HepG2 (cell line): ENCODE data around the gene LMNA. TPM values are rescaled to one million over a fixed set of nuclear protein-coding genes. Genes with fewer than 3 reads are reported as not detected.
A peak's percentile ranks its signal among the peaks of the same experiment; 100 is the strongest.

ENCODE experiments used
- ESRRA ChIP-seq: sonication (generic); formaldehyde crosslinking; IDR thresholded peaks from 2 replicates; pipeline ENCODE4 v1.5.1; 2020; ENCODE audit warnings: mild to moderate bottlenecking, low read depth, missing genetic modification reagents
- FOXA3 ChIP-seq: IDR thresholded peaks from 2 replicates; pipeline ENCODE4 v1.6.1; 2016; ENCODE audit warnings: missing genetic modification reagents, missing compliant biosample characterization
- HMG20B ChIP-seq: conservative IDR thresholded peaks from 2 replicates; pipeline ENCODE4 v1.6.1; 2016; ENCODE audit warnings: missing genetic modification reagents, missing compliant biosample characterization
- NFYB ChIP-seq: sonication (generic); formaldehyde crosslinking; IDR thresholded peaks from 2 replicates; pipeline ENCODE4 v1.4.0; 2020; ENCODE audit warnings: missing genetic modification reagents
- SRF ChIP-seq: IDR thresholded peaks from 2 replicates; pipeline ENCODE4 v1.6.1; 2011; ENCODE audit warnings: mild to moderate bottlenecking, low read depth, low read length, moderate library complexity
- TRIM24 ChIP-seq: sonication (generic); formaldehyde crosslinking; IDR thresholded peaks from 2 replicates; pipeline ENCODE4 v1.8.0; 2022; ENCODE audit warnings: mild to moderate bottlenecking, missing genetic modification reagents
- ZBTB21 ChIP-seq: sonication (generic); formaldehyde crosslinking; IDR thresholded peaks from 2 replicates; pipeline ENCODE4 v1.4.0; 2020; ENCODE audit warnings: missing genetic modification reagents
- ZFP37 ChIP-seq: sonication (generic); formaldehyde crosslinking; IDR thresholded peaks from 2 replicates; pipeline ENCODE4 v1.4.0; 2020; ENCODE audit warnings: missing genetic modification reagents, borderline replicate concordance
- ZMAT3 ChIP-seq: sonication (generic); formaldehyde crosslinking; conservative IDR thresholded peaks from 2 replicates; pipeline ENCODE4 v1.7.0; 2021; ENCODE audit warnings: missing genetic modification reagents
- ZMYM2 ChIP-seq: sonication (generic); formaldehyde crosslinking; IDR thresholded peaks from 2 replicates; pipeline ENCODE4 v1.8.0; 2022; ENCODE audit warnings: mild to moderate bottlenecking, missing genetic modification reagents
- ZNF225 ChIP-seq: sonication (generic); formaldehyde crosslinking; IDR thresholded peaks from 2 replicates; pipeline ENCODE4 v1.4.0; 2020; ENCODE audit warnings: mild to moderate bottlenecking, missing genetic modification reagents
- ZNF282 ChIP-seq: fragments of 450-650 bp; IDR thresholded peaks from 2 replicates; pipeline ENCODE4 v1.6.1; 2018; ENCODE audit not compliant: partially characterized antibody
- ZNF318 ChIP-seq: sonication (generic); formaldehyde crosslinking; IDR thresholded peaks from 2 replicates; pipeline ENCODE4 v1.4.0; 2020; ENCODE audit warnings: mild to moderate bottlenecking, missing genetic modification reagents
- ZNF530 ChIP-seq: sonication (generic); formaldehyde crosslinking; IDR thresholded peaks from 2 replicates; pipeline ENCODE4 v1.5.0; 2020; ENCODE audit warnings: low read depth, mild to moderate bottlenecking, missing genetic modification reagents
- ZNF576 ChIP-seq: sonication (generic); formaldehyde crosslinking; IDR thresholded peaks from 2 replicates; pipeline ENCODE4 v1.4.0; 2020; ENCODE audit warnings: mild to moderate bottlenecking, missing genetic modification reagents
- ZNF891 ChIP-seq: sonication (generic); formaldehyde crosslinking; IDR thresholded peaks from 2 replicates; pipeline ENCODE4 v1.5.0; 2020; ENCODE audit warnings: mild to moderate bottlenecking, missing genetic modification reagents
- polyA plus RNA-seq, 8 experiments: library from polyadenylated mRNA; depleted of rRNA in 3 of 8; stranded (reverse) in 7 of 8; unstranded in 1 of 8; fragments of >200 nt; fragmentation: Illumina TruSeq in 4 of 8; extraction: Trizol in 4 of 8; gene quantifications; 2 replicates each; pipeline versions ENCODE4 v1.2.1 to v1.2.3, GENCODE V29; 2011 to 2016; ENCODE audit warnings: low read depth in 4 of 8, missing spikeins in 1 of 8, mixed read lengths in 1 of 8; ENCODE audit not compliant: insufficient read depth in 1 of 8
- total RNA-seq, 5 experiments: library from RNA; depleted of rRNA; stranded (reverse); fragments of >200 nt; fragmentation: Illumina TruSeq; extraction: Trizol; gene quantifications; 2 replicates each; pipeline ENCODE4 v1.2.3, GENCODE V29; 2016; ENCODE audit warnings: low read depth in 1 of 5
- TF ChIP-seq, protein P1 (sequence below): sonication (generic); formaldehyde crosslinking; IDR thresholded peaks from 2 replicates; pipeline ENCODE4 v1.8.1; 2023; ENCODE audit warnings: mild to moderate bottlenecking, missing genetic modification reagents
- TF ChIP-seq, protein P2 (sequence below): sonication (generic); formaldehyde crosslinking; conservative IDR thresholded peaks from 2 replicates; pipeline ENCODE4 v1.5.0; 2020; ENCODE audit warnings: missing genetic modification reagents

LMNA gene
- total and polyA plus RNA-seq, 2 of the 13 experiments (the other 11 are each of a cell fraction or from before 2014, with no cell fraction given) = 107 to 225 TPM

GRCh38 chr1:156114919-156115513 is 505 bp downstream of the LMNA start (continued):
- TF ChIP-seq, protein P1, sequence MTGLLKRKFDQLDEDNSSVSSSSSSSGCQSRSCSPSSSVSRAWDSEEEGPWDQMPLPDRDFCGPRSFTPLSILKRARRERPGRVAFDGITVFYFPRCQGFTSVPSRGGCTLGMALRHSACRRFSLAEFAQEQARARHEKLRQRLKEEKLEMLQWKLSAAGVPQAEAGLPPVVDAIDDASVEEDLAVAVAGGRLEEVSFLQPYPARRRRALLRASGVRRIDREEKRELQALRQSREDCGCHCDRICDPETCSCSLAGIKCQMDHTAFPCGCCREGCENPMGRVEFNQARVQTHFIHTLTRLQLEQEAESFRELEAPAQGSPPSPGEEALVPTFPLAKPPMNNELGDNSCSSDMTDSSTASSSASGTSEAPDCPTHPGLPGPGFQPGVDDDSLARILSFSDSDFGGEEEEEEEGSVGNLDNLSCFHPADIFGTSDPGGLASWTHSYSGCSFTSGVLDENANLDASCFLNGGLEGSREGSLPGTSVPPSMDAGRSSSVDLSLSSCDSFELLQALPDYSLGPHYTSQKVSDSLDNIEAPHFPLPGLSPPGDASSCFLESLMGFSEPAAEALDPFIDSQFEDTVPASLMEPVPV = 0 out of 2 replicates have a peak, but pooled peaks have one; percentile 47
- TF ChIP-seq ESRRA (no peak; the same call in 1 of the 2 replicates), ZNF225 (no peak; the same call in 1 of the 2 replicates), ZFP37 (CRISPR knock-in tag) (no peak), TRIM24 (no peak), HMG20B (CRISPR knock-in tag) (no peak), ZNF318 (no peak), ZNF576 (CRISPR knock-in tag) (no peak), SRF (no peak), ZNF530 (CRISPR knock-in tag) (no peak), FOXA3 (CRISPR knock-in tag) (no peak), ZMAT3 (CRISPR knock-in tag) (0 out of 2 replicates have a peak, but pooled peaks have one; percentile 31), ZBTB21 (CRISPR knock-in tag) (no peak), ZNF282 (no peak), ZNF891 (CRISPR knock-in tag) (no peak; the same call in 1 of the 2 replicates), NFYB (no peak), ZMYM2 (CRISPR knock-in tag) (no peak)
- TF ChIP-seq, protein P2, sequence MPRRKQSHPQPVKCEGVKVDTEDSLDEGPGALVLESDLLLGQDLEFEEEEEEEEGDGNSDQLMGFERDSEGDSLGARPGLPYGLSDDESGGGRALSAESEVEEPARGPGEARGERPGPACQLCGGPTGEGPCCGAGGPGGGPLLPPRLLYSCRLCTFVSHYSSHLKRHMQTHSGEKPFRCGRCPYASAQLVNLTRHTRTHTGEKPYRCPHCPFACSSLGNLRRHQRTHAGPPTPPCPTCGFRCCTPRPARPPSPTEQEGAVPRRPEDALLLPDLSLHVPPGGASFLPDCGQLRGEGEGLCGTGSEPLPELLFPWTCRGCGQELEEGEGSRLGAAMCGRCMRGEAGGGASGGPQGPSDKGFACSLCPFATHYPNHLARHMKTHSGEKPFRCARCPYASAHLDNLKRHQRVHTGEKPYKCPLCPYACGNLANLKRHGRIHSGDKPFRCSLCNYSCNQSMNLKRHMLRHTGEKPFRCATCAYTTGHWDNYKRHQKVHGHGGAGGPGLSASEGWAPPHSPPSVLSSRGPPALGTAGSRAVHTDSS (CRISPR knock-in tag) = no peak
